ENCODE results near the gene CCDC83. TPM values are rescaled to one million over a fixed set of nuclear protein-coding genes. Genes with fewer than 3 reads are reported as not detected.

Gene CCDC83
- total and polyA plus RNA-seq, 2 donors (not counting 3 experiments of a cell fraction or from before 2014, with no cell fraction given) = not detected

- FAIRE-seq = no peak
- intact Hi-C loops (cut with micrococcal nuclease) (no loop called here), dilution Hi-C loops (cut with MboI; ENCODE audit: extremely low pct_ligation_motif_present, low sequenced_read_pairs) (no loop called here)
- Histone ChIP-seq H3K79me2 (ENCODE audit: control insufficient read depth, insufficient read depth, low read length) (no peaks in the 10 kb centered on the region), H3K27ac (ENCODE audit: insufficient read depth, low read depth, low read length) (no peak overlapping the region), H3K9me1 (replicated peaks; ENCODE audit: control insufficient read depth, extremely low read depth, insufficient read depth, low read length) (no peaks in the 10 kb centered on the region), H3K4me2 (ENCODE audit: insufficient read depth, low read length) (no peak overlapping the region), H3K9ac (replicated peaks; ENCODE audit: extremely low read depth, insufficient read depth, low read length) (no peak overlapping the region), H4K20me1 (replicated peaks; ENCODE audit: control insufficient read depth, extremely low read depth, insufficient read depth, low read length) (no peaks in the 10 kb centered on the region), H2AFZ (ENCODE audit: low read depth, low read length) (no peak overlapping the region), H3K4me1 (ENCODE audit: control insufficient read depth, extremely low read depth, insufficient read depth, low read length) (peaks cover 7% of the 10 kb centered on the region), H3K36me3 (ENCODE audit: control insufficient read depth in 2 of 2, extremely low read depth in 1 of 2, insufficient read depth in 2 of 2, low read length in 2 of 2) (no peaks in the 10 kb centered on the region), H3K27me3 (ENCODE audit: control insufficient read depth in 2 of 2, insufficient read depth in 2 of 2, low read length in 2 of 2) (peaks cover 0 to 2% of the 10 kb centered on the region in 2 experiments), H3K4me3 (replicated peaks in 1 of 3; ENCODE audit: insufficient read depth in 1 of 3, low read depth in 1 of 3, low read length in 3 of 3) (no peak overlapping the region), H3K9me3 (replicated peaks; ENCODE audit: control insufficient read depth, insufficient read depth, low read length) (no peaks in the 10 kb centered on the region)
- POLR2A ChIA-PET = interaction anchor here (0.7 kb wide), 1 partner anchor 37 kb away, joined by 3 read pairs; no protein-coding TSS in a partner anchor
- no peak for DNase-seq (ENCODE audit: low read depth, low spot score)
- no TSS peak for BruUV-seq (replicated peaks)
- CTCF ChIA-PET = interaction anchor here (0.7 to 1.3 kb wide), 2 partner anchors 31 to 128 kb away, joined by 3 to 6 read pairs; partner anchors contain the start of gene CCDC83
- TF ChIP-seq GATA2 (IDR thresholded peaks at IDR 0.05; ENCODE audit: insufficient read depth, insufficient read length, low read depth, low read length) (no peak), FOS (IDR thresholded peaks at IDR 0.05; ENCODE audit: borderline replicate concordance, insufficient read depth, low read length) (no peak), MYC (IDR thresholded peaks at IDR 0.05; ENCODE audit: low read depth, low read length) (no peak)
These were observed 31.4 kb upstream of the CCDC83 start for GRCh38 chr11:85823816-85824215.

- no peak overlapping the region for H3K27ac ChIP-seq (ENCODE audit: insufficient read depth, low read depth, low read length)
- ChIA-PET CTCF (interaction anchor here (1.2 to 2.6 kb wide), 3 partner anchors 11 to 131 kb away, joined by 3 to 18 read pairs (median 4); no protein-coding TSS in a partner anchor), POLR2A (no interaction called here)
- no peaks in the 10 kb centered on the region for H3K9me1 ChIP-seq (replicated peaks; ENCODE audit: control insufficient read depth, extremely low read depth, insufficient read depth, low read length)
- FAIRE-seq (no peak), DNase-seq (ENCODE audit: low read depth, low spot score) (no peak)
- intact Hi-C loops (cut with micrococcal nuclease) (loop anchor here (1.0 kb wide), 1 partner anchor 131 kb away; no protein-coding TSS in a partner anchor), dilution Hi-C loops (cut with MboI; ENCODE audit: extremely low pct_ligation_motif_present, low sequenced_read_pairs) (no loop called here)
- TF ChIP-seq POLR2A (IDR thresholded peaks at IDR 0.05; ENCODE audit: low read depth, low read length) (no peak), EZH2 (IDR thresholded peaks at IDR 0.05; ENCODE audit: borderline replicate concordance, low read depth, low read length, severe bottlenecking) (no peak), JUN (IDR thresholded peaks at IDR 0.05; ENCODE audit: borderline replicate concordance, insufficient read depth, insufficient read length, low read depth) (no peak), CTCF (IDR thresholded peaks at IDR 0.05; ENCODE audit: extremely low read depth in 1 of 2, insufficient read depth in 1 of 2, low read depth in 1 of 2, low read length in 2 of 2) (no peak), MYC (IDR thresholded peaks at IDR 0.05; ENCODE audit: low read depth, low read length) (no peak), GATA2 (IDR thresholded peaks at IDR 0.05; ENCODE audit: insufficient read depth, insufficient read length, low read depth, low read length) (no peak), FOS (IDR thresholded peaks at IDR 0.05; ENCODE audit: borderline replicate concordance, insufficient read depth, low read length) (no peak), MAX (IDR thresholded peaks at IDR 0.05; ENCODE audit: insufficient read depth, insufficient read length) (no peak), POLR2AphosphoS5 (IDR thresholded peaks at IDR 0.05; ENCODE audit: insufficient read depth, low read depth, low read length) (no peak)
- no peak overlapping the region for H3K4me2 ChIP-seq (ENCODE audit: insufficient read depth, low read length)
- peaks cover 0 to 2% of the 10 kb centered on the region in 2 experiments for H3K27me3 ChIP-seq (ENCODE audit: control insufficient read depth in 2 of 2, insufficient read depth in 2 of 2, low read length in 2 of 2)
- H3K79me2 ChIP-seq (ENCODE audit: control insufficient read depth, insufficient read depth, low read length) = no peaks in the 10 kb centered on the region
- H2AFZ ChIP-seq (ENCODE audit: low read depth, low read length) = no peak overlapping the region
- H3K4me1 ChIP-seq (ENCODE audit: control insufficient read depth, extremely low read depth, insufficient read depth, low read length) = peaks cover 7% of the 10 kb centered on the region
- H3K4me3 ChIP-seq (replicated peaks in 1 of 3; ENCODE audit: insufficient read depth in 1 of 3, low read depth in 1 of 3, low read length in 3 of 3) = no peak overlapping the region
- no TSS peak for BruUV-seq (replicated peaks)
- H3K9me3 ChIP-seq (replicated peaks; ENCODE audit: control insufficient read depth, insufficient read depth, low read length) = no peaks in the 10 kb centered on the region
- H4K20me1 ChIP-seq (replicated peaks; ENCODE audit: control insufficient read depth, extremely low read depth, insufficient read depth, low read length) = no peaks in the 10 kb centered on the region
- H3K36me3 ChIP-seq (ENCODE audit: control insufficient read depth in 2 of 2, extremely low read depth in 1 of 2, insufficient read depth in 2 of 2, low read length in 2 of 2) = no peaks in the 10 kb centered on the region
- no peak overlapping the region for H3K9ac ChIP-seq (replicated peaks; ENCODE audit: extremely low read depth, insufficient read depth, low read length)
These were observed 29.6 kb upstream of the CCDC83 start for GRCh38 chr11:85825616-85826015.

Data from endothelial cell of umbilical vein (primary cell).